A673 (cell line): Measurements from ENCODE around the gene USP15.
"Not testable (repeated sequence)": the region's sequence is repeated elsewhere in the genome, so short reads cannot be mapped to it uniquely, and the experiment has no call there.

ENCODE experiments used
- EZH2 ChIP-seq: fragments of 200-600 bp; sonication (generic); IDR thresholded peaks from 2 replicates; pipeline ENCODE4 v1.6.1; 2017; ENCODE audit warnings: borderline replicate concordance, low read depth, mild to moderate bottlenecking, mixed read lengths, antibody characterized with exemption, low read length; ENCODE audit not compliant: poor library complexity, severe bottlenecking
- TF ChIP-seq, protein P1 (sequence below): fragments of 300-800, 200-600 bp; sonication (generic); conservative IDR thresholded peaks from 2 replicates; pipeline ENCODE4 v1.5.1; 2017; ENCODE audit warnings: low read depth, mild to moderate bottlenecking, antibody characterized with exemption, low read length, moderate library complexity, mixed read lengths

DNA sequence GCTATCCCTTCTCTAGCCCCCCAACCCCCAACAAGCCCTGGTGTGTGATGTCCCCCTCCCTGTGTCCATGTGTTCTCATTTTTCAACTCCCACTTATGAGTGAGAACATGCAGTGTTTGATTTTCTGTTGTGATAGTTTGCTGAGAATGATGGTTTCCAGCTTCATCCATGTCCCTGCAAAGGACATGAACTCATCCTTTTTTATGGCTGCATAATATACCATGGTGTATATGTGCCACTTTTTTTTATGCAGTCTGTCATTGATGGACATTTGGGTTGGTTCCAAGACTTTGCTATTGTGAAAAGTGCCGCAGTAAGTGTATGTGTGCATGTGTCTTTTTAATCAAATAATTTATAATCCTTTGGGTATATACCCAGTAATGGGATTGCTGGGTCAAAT lies 104.5 kb downstream of the USP15 start:
- TF ChIP-seq, protein P1, sequence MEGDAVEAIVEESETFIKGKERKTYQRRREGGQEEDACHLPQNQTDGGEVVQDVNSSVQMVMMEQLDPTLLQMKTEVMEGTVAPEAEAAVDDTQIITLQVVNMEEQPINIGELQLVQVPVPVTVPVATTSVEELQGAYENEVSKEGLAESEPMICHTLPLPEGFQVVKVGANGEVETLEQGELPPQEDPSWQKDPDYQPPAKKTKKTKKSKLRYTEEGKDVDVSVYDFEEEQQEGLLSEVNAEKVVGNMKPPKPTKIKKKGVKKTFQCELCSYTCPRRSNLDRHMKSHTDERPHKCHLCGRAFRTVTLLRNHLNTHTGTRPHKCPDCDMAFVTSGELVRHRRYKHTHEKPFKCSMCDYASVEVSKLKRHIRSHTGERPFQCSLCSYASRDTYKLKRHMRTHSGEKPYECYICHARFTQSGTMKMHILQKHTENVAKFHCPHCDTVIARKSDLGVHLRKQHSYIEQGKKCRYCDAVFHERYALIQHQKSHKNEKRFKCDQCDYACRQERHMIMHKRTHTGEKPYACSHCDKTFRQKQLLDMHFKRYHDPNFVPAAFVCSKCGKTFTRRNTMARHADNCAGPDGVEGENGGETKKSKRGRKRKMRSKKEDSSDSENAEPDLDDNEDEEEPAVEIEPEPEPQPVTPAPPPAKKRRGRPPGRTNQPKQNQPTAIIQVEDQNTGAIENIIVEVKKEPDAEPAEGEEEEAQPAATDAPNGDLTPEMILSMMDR = not testable (repeated sequence)
- TF ChIP-seq EZH2 = not testable (repeated sequence)
